ENCODE measurements around the gene DAD1. TPM values are rescaled to one million over a fixed set of nuclear protein-coding genes. Genes with fewer than 3 reads are reported as not detected.

DAD1 gene
- total and polyA plus RNA-seq, 3 experiments from 2014 or later: 329 to 622 (median 353) TPM

DNA sequence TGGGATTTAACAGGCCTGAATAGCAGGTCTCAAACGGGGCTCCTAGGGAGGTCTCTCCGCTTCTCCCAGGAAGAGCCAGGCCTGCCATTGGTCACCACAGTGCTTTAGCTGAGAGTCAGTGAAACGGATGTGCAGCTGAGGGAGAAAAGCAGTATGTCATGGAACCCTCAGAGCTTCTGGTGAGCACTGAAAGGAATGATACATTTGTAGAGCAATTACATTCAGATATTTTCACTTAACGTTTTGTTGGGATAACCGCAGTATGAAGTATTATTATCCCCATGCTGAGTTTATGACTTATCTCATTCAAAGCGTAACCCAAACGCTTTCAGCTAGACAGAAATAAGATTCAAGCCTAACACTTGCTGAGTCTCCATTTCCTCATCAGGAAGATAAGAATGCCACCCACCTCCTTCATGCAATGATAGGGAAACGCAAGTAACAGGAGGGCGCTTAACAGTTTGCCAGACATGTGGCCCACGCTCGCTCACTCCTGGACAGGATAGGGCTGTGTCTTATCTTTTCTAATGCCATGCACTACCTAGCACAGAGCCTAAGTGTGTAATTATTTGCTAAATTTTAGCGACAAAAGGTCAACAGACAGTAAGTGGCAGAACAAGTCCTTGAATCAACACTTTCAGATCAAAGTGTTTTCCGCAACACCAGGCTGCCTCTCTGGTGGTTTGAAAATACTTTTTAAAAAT is 28.2 kb downstream of the DAD1 start:
- Mint-ChIP-seq H3K36me3 (peaks cover 4 to 23% (median 8%) of the 10 kb centered on the region in 3 donors), H3K27ac (peak overlapping the region; percentile 89 to 100 (median 99)), H3K27me3 (peaks cover 0 to 8% of the 10 kb centered on the region in 2 donors), H3K9me3 (peaks cover 0 to 4% (median 2%) of the 10 kb centered on the region in 5 donors), H3K4me1 (peaks cover 88 to 98% (median 97%) of the 10 kb centered on the region in 3 donors), H3K4me3 (peak overlapping the region; percentile 56 to 90 (median 74))
- peak overlapping the region; percentile 21 for H3K4me3 ChIP-seq (ENCODE audit: low read length)
- H3K27me3 ChIP-seq (ENCODE audit: insufficient read depth, low read length, poor library complexity, severe bottlenecking): no peaks in the 10 kb centered on the region
- CTCF ChIA-PET: interaction anchor here (0.8 to 15.4 kb wide), 12 partner anchors 9 to 837 kb away, joined by 3 to 338 read pairs (median 3); partner anchors contain the start of gene DAD1
- H3K9me3 ChIP-seq (ENCODE audit: low read length): no peaks in the 10 kb centered on the region
- H3K4me1 ChIP-seq (ENCODE audit: insufficient read depth, low read length): peaks cover 91% of the 10 kb centered on the region
- peak in 1 of 5 donors; percentile 37 for DNase-seq
- no peak overlapping the region for H3K27ac ChIP-seq (ENCODE audit: low read depth, low read length)
- POLR2A ChIA-PET: interaction anchor here (0.5 to 4.9 kb wide), 14 partner anchors 8 to 1536 kb away, joined by 3 to 84 read pairs (median 4); partner anchors contain the start of gene DAD1
- H3K36me3 ChIP-seq (ENCODE audit: insufficient read depth, low read length): peaks cover 7% of the 10 kb centered on the region

- ChIA-PET POLR2A (interaction anchor here (1.3 to 4.9 kb wide), 2 partner anchors 8 to 11 kb away, joined by 9 to 84 read pairs; no protein-coding TSS in a partner anchor), CTCF (interaction anchor here (0.9 to 15.4 kb wide), 6 partner anchors 8 to 312 kb away, joined by 3 to 338 read pairs (median 9); partner anchors contain the start of gene LRP10)
- H3K27ac Mint-ChIP-seq: peak overlapping the region; percentile 98 to 100 (median 99)
- H3K36me3 Mint-ChIP-seq: peaks cover 0 to 11% (median 0%) of the 10 kb centered on the region in 3 donors
- peaks cover 0 to 8% of the 10 kb centered on the region in 2 donors for H3K27me3 Mint-ChIP-seq
- DNase-seq: no peak
- peak overlapping the region; percentile 92 for H3K27ac ChIP-seq (ENCODE audit: low read depth, low read length)
- no peaks in the 10 kb centered on the region for H3K9me3 ChIP-seq (ENCODE audit: low read length)
- H3K4me1 Mint-ChIP-seq: peaks cover 86 to 97% (median 96%) of the 10 kb centered on the region in 3 donors
- H3K4me3 ChIP-seq (ENCODE audit: low read length): peak overlapping the region; percentile 69
- H3K36me3 ChIP-seq (ENCODE audit: insufficient read depth, low read length): peaks cover under 1% of the 10 kb centered on the region
- peaks cover 0 to 4% (median 2%) of the 10 kb centered on the region in 5 donors for H3K9me3 Mint-ChIP-seq
- peak overlapping the region; percentile 84 to 94 (median 89) for H3K4me3 Mint-ChIP-seq
- peaks cover 91% of the 10 kb centered on the region for H3K4me1 ChIP-seq (ENCODE audit: insufficient read depth, low read length)
- H3K27me3 ChIP-seq (ENCODE audit: insufficient read depth, low read length, poor library complexity, severe bottlenecking): no peaks in the 10 kb centered on the region
Observed at GRCh38 chr14:22559041-22559440, 30.0 kb downstream of the DAD1 start.

DNA sequence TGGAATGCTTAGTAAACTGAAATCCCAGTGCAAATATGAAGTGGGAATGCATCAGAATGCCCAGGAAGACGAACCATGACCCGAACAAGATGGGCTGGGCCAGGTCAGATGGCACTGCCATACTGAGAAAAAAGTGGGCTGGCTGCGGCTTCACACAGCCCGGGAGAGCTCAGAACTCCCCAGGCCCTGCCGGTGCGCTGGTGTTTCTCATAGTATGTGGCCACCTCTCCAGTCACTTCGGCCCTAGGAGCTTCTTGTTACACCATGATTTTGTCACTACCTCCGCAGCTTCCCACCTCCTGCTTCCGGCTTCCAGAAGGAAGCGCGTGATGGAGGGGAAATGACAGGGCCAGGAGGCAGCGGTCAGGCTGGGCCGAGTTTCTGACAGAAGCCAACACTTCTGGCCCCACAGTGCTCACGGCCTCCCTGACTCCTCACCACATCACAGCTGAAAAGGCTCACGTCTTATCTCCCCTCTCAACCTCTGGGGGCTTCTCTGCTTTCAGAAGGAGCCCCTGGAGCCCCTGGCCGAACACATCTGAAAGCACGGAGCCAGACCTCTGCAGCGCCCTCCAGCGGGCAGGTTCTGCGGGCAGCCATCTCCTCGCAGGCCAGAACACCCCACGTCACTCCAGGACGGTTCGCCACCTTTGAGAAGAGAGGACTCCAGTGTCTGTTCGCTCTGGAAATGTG is 30.7 kb downstream of the DAD1 start:
- ChIA-PET POLR2A (interaction anchor here (0.5 to 4.9 kb wide), 4 partner anchors 9 to 48 kb away, joined by 3 to 84 read pairs (median 7); no protein-coding TSS in a partner anchor), CTCF (interaction anchor here (0.7 to 6.3 kb wide), 10 partner anchors 12 to 672 kb away, joined by 3 to 230 read pairs (median 3); partner anchors contain the start of genes DAD1 and LRP10)
- H3K4me3 Mint-ChIP-seq: peak overlapping the region; percentile 84 to 94 (median 89)
- H3K9me3 Mint-ChIP-seq: peaks cover 0 to 4% (median 2%) of the 10 kb centered on the region in 5 donors
- no peaks in the 10 kb centered on the region for H3K9me3 ChIP-seq (ENCODE audit: low read length)
- peak overlapping the region; percentile 92 for H3K27ac ChIP-seq (ENCODE audit: low read depth, low read length)
- peak; percentile 47 to 79 (median 56) for DNase-seq
- H3K4me1 ChIP-seq (ENCODE audit: insufficient read depth, low read length): peaks cover 91% of the 10 kb centered on the region
- H3K27me3 Mint-ChIP-seq: peaks cover 0 to 8% of the 10 kb centered on the region in 2 donors
- no peaks in the 10 kb centered on the region for H3K36me3 ChIP-seq (ENCODE audit: insufficient read depth, low read length)
- H3K36me3 Mint-ChIP-seq: peaks cover 0 to 12% (median 2%) of the 10 kb centered on the region in 3 donors
- no peaks in the 10 kb centered on the region for H3K27me3 ChIP-seq (ENCODE audit: insufficient read depth, low read length, poor library complexity, severe bottlenecking)
- peak overlapping the region; percentile 98 to 100 (median 99) for H3K27ac Mint-ChIP-seq
- H3K4me3 ChIP-seq (ENCODE audit: low read length): peak overlapping the region; percentile 69
- H3K4me1 Mint-ChIP-seq: peaks cover 85 to 96% (median 95%) of the 10 kb centered on the region in 3 donors

- H3K27ac ChIP-seq (ENCODE audit: low read depth, low read length): peak overlapping the region; percentile 92
- ChIA-PET POLR2A (interaction anchor here (0.5 to 4.9 kb wide), 4 partner anchors 10 to 47 kb away, joined by 3 to 84 read pairs (median 7); no protein-coding TSS in a partner anchor), CTCF (interaction anchor here (0.7 to 6.3 kb wide), 9 partner anchors 12 to 671 kb away, joined by 3 to 230 read pairs (median 3); partner anchors contain the start of gene DAD1)
- Mint-ChIP-seq H3K27me3 (peaks cover 0 to 8% of the 10 kb centered on the region in 2 donors), H3K9me3 (peaks cover 0 to 4% (median 2%) of the 10 kb centered on the region in 5 donors), H3K27ac (peak overlapping the region; percentile 98 to 100 (median 99)), H3K36me3 (peaks cover under 1 to 16% (median 2%) of the 10 kb centered on the region in 3 donors), H3K4me3 (peak overlapping the region; percentile 84 to 94 (median 89)), H3K4me1 (peaks cover 86 to 96% (median 96%) of the 10 kb centered on the region in 3 donors)
- peak overlapping the region; percentile 69 for H3K4me3 ChIP-seq (ENCODE audit: low read length)
- peaks cover 91% of the 10 kb centered on the region for H3K4me1 ChIP-seq (ENCODE audit: insufficient read depth, low read length)
- H3K9me3 ChIP-seq (ENCODE audit: low read length): no peaks in the 10 kb centered on the region
- H3K36me3 ChIP-seq (ENCODE audit: insufficient read depth, low read length): no peaks in the 10 kb centered on the region
- no peak for DNase-seq
- no peaks in the 10 kb centered on the region for H3K27me3 ChIP-seq (ENCODE audit: insufficient read depth, low read length, poor library complexity, severe bottlenecking)
Observed at GRCh38 chr14:22557846-22558220, 31.2 kb downstream of the DAD1 start.

DNA sequence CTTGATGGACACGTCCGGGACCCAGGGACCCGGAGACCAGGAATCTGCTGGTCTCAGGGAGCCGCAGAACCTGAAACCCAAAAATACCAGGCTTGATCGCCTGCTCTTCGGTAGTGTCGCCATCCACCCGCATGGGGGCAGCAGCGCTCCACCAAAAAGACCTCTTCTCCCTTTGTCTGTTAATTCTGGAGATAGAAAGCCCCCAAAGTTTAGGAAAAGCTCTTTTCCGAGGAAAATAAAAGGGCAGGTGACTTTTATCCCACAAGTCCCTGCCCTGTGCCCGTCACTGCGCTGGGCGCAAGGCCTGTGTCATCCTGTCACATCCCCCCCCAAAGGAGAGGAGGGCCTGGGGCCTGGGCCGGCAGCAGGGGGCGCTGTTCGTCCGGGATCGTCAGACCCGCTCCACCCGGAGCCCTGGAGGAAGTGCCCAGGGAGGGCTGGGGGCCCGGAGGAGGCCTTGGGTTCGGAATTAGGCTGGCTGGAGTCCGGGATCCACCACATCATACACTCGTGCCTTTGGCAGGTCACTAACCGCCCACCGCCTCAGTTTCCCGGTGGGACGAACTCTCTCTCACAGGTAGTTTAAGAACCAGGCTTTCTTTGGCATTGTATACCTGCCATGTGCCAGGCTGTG is 31.9 kb downstream of the DAD1 start:
- DNase-seq: peak; percentile 84 to 94 (median 90)
- Histone ChIP-seq H3K4me3 (ENCODE audit: low read length) (peak overlapping the region; percentile 69), H3K4me1 (ENCODE audit: insufficient read depth, low read length) (peaks cover 91% of the 10 kb centered on the region), H3K36me3 (ENCODE audit: insufficient read depth, low read length) (peaks cover 3% of the 10 kb centered on the region), H3K27ac (ENCODE audit: low read depth, low read length) (peak overlapping the region; percentile 92), H3K9me3 (ENCODE audit: low read length) (no peaks in the 10 kb centered on the region), H3K27me3 (ENCODE audit: insufficient read depth, low read length, poor library complexity, severe bottlenecking) (no peaks in the 10 kb centered on the region)
- peaks cover 0 to 8% of the 10 kb centered on the region in 2 donors for H3K27me3 Mint-ChIP-seq
- peak overlapping the region; percentile 98 to 100 (median 99) for H3K27ac Mint-ChIP-seq
- peaks cover 0 to 4% (median 2%) of the 10 kb centered on the region in 5 donors for H3K9me3 Mint-ChIP-seq
- ChIA-PET CTCF (interaction anchor here (0.7 to 13.0 kb wide), 43 partner anchors 10 to 1031 kb away, joined by 3 to 338 read pairs (median 5); partner anchors contain the start of genes ABHD4, LRP10, OXA1L and PRMT5), POLR2A (interaction anchor here (0.6 to 13.3 kb wide), 26 partner anchors 9 to 915 kb away, joined by 3 to 285 read pairs (median 4); partner anchors contain the start of genes ABHD4, DAD1 and OXA1L)
- peak overlapping the region; percentile 84 to 94 (median 89) for H3K4me3 Mint-ChIP-seq
- H3K4me1 Mint-ChIP-seq: peaks cover 88 to 97% (median 96%) of the 10 kb centered on the region in 3 donors
- H3K36me3 Mint-ChIP-seq: peaks cover 3 to 21% (median 5%) of the 10 kb centered on the region in 3 donors

GRCh38 chr14:22556021-22556989 is 32.7 kb downstream of the DAD1 start:
- CTCF ChIA-PET: interaction anchor here (0.7 to 13.0 kb wide), 51 partner anchors 10 to 1030 kb away, joined by 3 to 338 read pairs (median 4); partner anchors contain the start of genes ABHD4, DAD1, LRP10 and OXA1L
- POLR2A ChIA-PET: interaction anchor here (0.5 to 13.3 kb wide), 34 partner anchors 10 to 914 kb away, joined by 3 to 285 read pairs (median 4); partner anchors contain the start of genes ABHD4, DAD1 and OXA1L
- Mint-ChIP-seq H3K27me3 (peaks cover 0 to 7% of the 10 kb centered on the region in 2 donors), H3K9me3 (peaks cover 0 to 4% (median 2%) of the 10 kb centered on the region in 5 donors), H3K4me1 (peaks cover 88 to 97% (median 96%) of the 10 kb centered on the region in 3 donors), H3K27ac (peak overlapping the region; percentile 98 to 100 (median 99)), H3K36me3 (peaks cover 11 to 30% (median 12%) of the 10 kb centered on the region in 3 donors), H3K4me3 (peak overlapping the region; percentile 84 to 94 (median 89))
- DNase-seq: peak; percentile 96 to 100 (median 100)
- Histone ChIP-seq H3K27ac (ENCODE audit: low read depth, low read length) (peak overlapping the region; percentile 92), H3K36me3 (ENCODE audit: insufficient read depth, low read length) (peaks cover 11% of the 10 kb centered on the region), H3K9me3 (ENCODE audit: low read length) (no peaks in the 10 kb centered on the region), H3K27me3 (ENCODE audit: insufficient read depth, low read length, poor library complexity, severe bottlenecking) (no peaks in the 10 kb centered on the region), H3K4me1 (ENCODE audit: insufficient read depth, low read length) (peaks cover 92% of the 10 kb centered on the region), H3K4me3 (ENCODE audit: low read length) (peak overlapping the region; percentile 69)
